Activated CD8-positive, alpha-beta memory T cell treated with anti-CD3 and anti-CD28 coated beads, Interleukin-2, amount 50 U/mL, for 48 hours (primary cell): ENCODE data around the gene MEPE.
"Not testable (repeated sequence)": the region's sequence is repeated elsewhere in the genome, so short reads cannot be mapped to it uniquely, and the experiment has no call there.

Experiments
- DNase-seq: peaks from one replicate; pipeline ENCODE4 v3.0.0-alpha.2; 2020

MEPE gene

DNA sequence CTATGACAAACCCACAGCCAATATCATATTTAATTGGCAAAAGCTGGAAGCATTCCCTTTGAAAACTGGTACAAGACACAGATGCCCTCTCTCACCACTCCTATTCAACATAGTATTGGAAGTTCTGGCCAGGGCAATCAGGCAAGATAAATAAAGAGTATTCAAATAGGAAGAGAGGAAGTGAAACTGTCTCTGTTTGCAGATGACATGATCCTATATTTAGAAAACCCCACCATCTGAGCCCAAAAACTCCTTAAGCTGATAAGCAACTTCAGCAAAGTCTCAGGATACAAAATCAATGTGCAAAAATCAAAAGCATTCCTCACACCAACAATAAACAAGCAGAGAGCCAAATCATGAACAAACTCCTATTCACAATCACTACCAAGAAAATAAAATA, 58.0 kb downstream of the MEPE start:
- not testable (repeated sequence) for DNase-seq

DNA sequence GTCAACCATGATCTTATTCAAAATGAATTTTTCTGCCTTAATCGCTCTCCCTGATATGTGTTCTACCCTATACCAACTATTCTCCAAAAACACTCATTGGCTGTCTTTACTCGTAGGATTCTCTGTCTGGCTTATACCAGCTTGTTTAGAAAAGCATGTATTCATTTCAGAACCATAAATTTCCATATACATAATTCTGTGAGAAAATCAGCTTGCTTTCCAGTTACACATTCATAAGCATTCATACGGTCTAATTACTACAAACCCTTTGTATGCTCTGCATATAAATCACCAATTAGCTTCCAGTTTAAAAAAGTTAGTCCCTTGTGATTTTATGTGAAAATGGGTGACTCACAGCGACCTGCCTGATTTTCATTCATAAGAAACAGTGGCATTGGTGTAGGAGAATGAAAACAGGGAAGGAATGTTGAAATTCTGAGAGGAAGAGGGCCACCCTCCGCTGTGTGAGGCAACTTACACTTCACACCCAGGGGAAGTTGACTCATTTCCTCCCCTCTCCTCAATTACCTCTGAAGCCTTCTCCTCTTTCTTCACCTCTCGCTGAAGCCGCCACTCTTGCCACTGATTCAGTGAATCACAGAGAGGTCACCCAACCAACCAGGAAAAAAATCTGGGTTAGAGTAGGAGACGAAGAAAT, 63.3 kb downstream of the MEPE start:
- no peak for DNase-seq
